GM12878 (cell line): Measurements from ENCODE around the gene CHMP1A. TPM values are rescaled to one million over a fixed set of nuclear protein-coding genes. Genes with fewer than 3 reads are reported as not detected.

ENCODE experiments used
- ATAC-seq: fragments of 200-7000 bp; cut with Tn5 transposase; 3 replicates; pipeline ENCODE4 v1.9.1; 2020; ENCODE audit warnings: mild to moderate bottlenecking, moderate library complexity
- BruUV-seq: library from RNA; stranded (reverse); fragments of 400-500 nt; replicated peaks from 2 replicates; lab custom pipeline; 2021; lab: Mats Ljungman, UMichigan
- CTCF ChIA-PET: fragments of 300-600 bp; sonication (Branson Sonifier 250); formaldehyde crosslinking; extraction: SDS; loops from one replicate; lab custom pipeline; 2021; ENCODE audit warnings: inconsistent platforms; lab: Yijun Ruan, JAX
- POLR2A ChIA-PET: fragments of 350-600 bp; formaldehyde crosslinking; extraction: SDS; loops from one replicate; lab custom pipeline; 2021; ENCODE audit warnings: inconsistent platforms; lab: Charles Lee
- RAD21 ChIA-PET: fragments of 300-600 bp; sonication (Branson Sonifier 250); formaldehyde crosslinking; loops from one replicate; lab custom pipeline; 2023; ENCODE audit warnings: antibody characterized with exemption; ENCODE audit not compliant: unreplicated experiment; lab: Charles Lee
- SMC1A ChIA-PET: fragments of 300-600 bp; sonication (Branson Sonifier 250); formaldehyde crosslinking; loops from one replicate; lab custom pipeline; 2023; ENCODE audit not compliant: unreplicated experiment, uncharacterized antibody; lab: Charles Lee
- DNase-seq: peaks from one replicate; pipeline ENCODE4 v3.0.0-alpha.2; 2011; ENCODE audit warnings: low read depth, low spot score
- FAIRE-seq: peaks from 3 replicates; lab custom pipeline; 2011; peaks lifted over from hg19 to GRCh38; lab: Jason Lieb, UNC
- H2AFZ ChIP-seq: 2 replicates; pipeline ENCODE4 v1.6.0; 2011; ENCODE audit warnings: low read depth, low read length, control low read depth; ENCODE audit not compliant: control insufficient read depth
- H3K27ac ChIP-seq: 2 replicates; pipeline ENCODE4 v1.5.1; 2011; ENCODE audit warnings: control low read depth; ENCODE audit not compliant: control insufficient read depth, insufficient read depth
- H3K27me3 ChIP-seq, 2 experiments: replicated peaks in 1 of 2; 2 replicates each; pipeline versions ENCODE4 v1.6.0 to v1.6.1; 2011; ENCODE audit warnings: low read length in 1 of 2; ENCODE audit not compliant: control insufficient read depth in 2 of 2, insufficient read depth in 2 of 2
- H3K36me3 ChIP-seq, 2 experiments: 2 replicates each; pipeline ENCODE4 v1.5.1; 2011; ENCODE audit warnings: low read length in 1 of 2; ENCODE audit not compliant: control insufficient read depth in 2 of 2, insufficient read depth in 2 of 2
- H3K4me1 ChIP-seq: 2 replicates; pipeline ENCODE4 v1.6.1; 2011; ENCODE audit warnings: mild to moderate bottlenecking, low read length, moderate library complexity, mixed read lengths; ENCODE audit not compliant: control insufficient read depth, insufficient read depth
- H3K4me2 ChIP-seq: 2 replicates; pipeline ENCODE4 v1.6.0; 2011; ENCODE audit warnings: control low read depth; ENCODE audit not compliant: control insufficient read depth, insufficient read depth
- H3K4me3 ChIP-seq: fragments of 200-600 bp; sonication (generic); 2 replicates; pipeline ENCODE4 v1.5.1; 2016
- H3K79me2 ChIP-seq: 2 replicates; pipeline ENCODE4 v1.6.0; 2011; ENCODE audit warnings: low read length; ENCODE audit not compliant: control insufficient read depth, insufficient read depth
- H3K9ac ChIP-seq: 2 replicates; pipeline ENCODE4 v1.8.0; 2011; ENCODE audit warnings: low read length, control low read depth, mixed read lengths; ENCODE audit not compliant: control insufficient read depth, insufficient read depth
- H3K9me3 ChIP-seq: replicated peaks from 3 replicates; pipeline ENCODE4 v1.5.1; 2011; ENCODE audit warnings: mild to moderate bottlenecking, low read length; ENCODE audit not compliant: control insufficient read depth, insufficient read depth
- H4K20me1 ChIP-seq: 2 replicates; pipeline ENCODE4 v1.6.0; 2011; ENCODE audit not compliant: control insufficient read depth, insufficient read depth
- ATF2 ChIP-seq: IDR thresholded peaks from 2 replicates; pipeline ENCODE4 v1.6.1; 2012; ENCODE audit warnings: low read length, inconsistent platforms
- BCL11A ChIP-seq: IDR thresholded peaks from 2 replicates; pipeline ENCODE4 v1.6.1; 2011; ENCODE audit warnings: low read depth, low read length
- BRCA1 ChIP-seq: IDR thresholded peaks from 2 replicates; pipeline ENCODE4 v1.6.1; 2011; ENCODE audit warnings: low read depth, low read length, improper control_type of control experiment
- CBX5 ChIP-seq: sonication (generic); IDR thresholded peaks from 2 replicates; pipeline ENCODE4 v1.6.1; 2016; ENCODE audit warnings: low read depth, moderate library complexity, mild to moderate bottlenecking, inconsistent platforms
- CHD1 ChIP-seq: IDR thresholded peaks from 2 replicates; pipeline ENCODE4 v1.6.1; 2012; ENCODE audit warnings: low read depth, low read length, improper control_type of control experiment
- CREB1 ChIP-seq: IDR thresholded peaks from 2 replicates; pipeline ENCODE4 v1.6.1; 2012; ENCODE audit warnings: low read depth, mild to moderate bottlenecking, inconsistent platforms
- JUND ChIP-seq: IDR thresholded peaks from 2 replicates; pipeline ENCODE4 v1.6.1; 2012; ENCODE audit warnings: low read depth, mild to moderate bottlenecking, low read length, improper control_type of control experiment, moderate library complexity
- KAT2A ChIP-seq: conservative IDR thresholded peaks from 2 replicates; pipeline ENCODE4 v1.6.1; 2011; ENCODE audit warnings: low read depth, low read length; ENCODE audit not compliant: control insufficient read depth
- MXI1 ChIP-seq: fragments of 150-350 bp; IDR thresholded peaks from 2 replicates; pipeline ENCODE4 v1.6.1; 2011; ENCODE audit warnings: low read depth, mild to moderate bottlenecking, inconsistent platforms, low read length, improper control_type of control experiment
- MYC ChIP-seq: IDR thresholded peaks from 2 replicates; pipeline ENCODE4 v1.6.1; 2011; ENCODE audit warnings: mild to moderate bottlenecking, low read length, moderate library complexity, inconsistent platforms; ENCODE audit not compliant: insufficient read depth, insufficient replicate concordance, insufficient read length, severe bottlenecking
- NFIC ChIP-seq: IDR thresholded peaks from 2 replicates; pipeline ENCODE4 v1.6.1; 2012; ENCODE audit warnings: low read depth, mild to moderate bottlenecking, inconsistent platforms, low read length, moderate library complexity
- SKIL ChIP-seq: fragments of 450-650 bp; IDR thresholded peaks from 2 replicates; pipeline ENCODE4 v1.6.1; 2017; ENCODE audit warnings: mild to moderate bottlenecking, low read depth, inconsistent platforms; ENCODE audit not compliant: poor library complexity, severe bottlenecking
- TARDBP ChIP-seq: IDR thresholded peaks from 2 replicates; pipeline ENCODE4 v1.6.1; 2016; ENCODE audit warnings: borderline replicate concordance
- TBL1XR1 ChIP-seq: IDR thresholded peaks from 2 replicates; pipeline ENCODE4 v1.6.1; 2012; ENCODE audit warnings: low read depth, low read length, improper control_type of control experiment
- TCF12 ChIP-seq: IDR thresholded peaks from 2 replicates; pipeline ENCODE4 v1.6.1; 2011; ENCODE audit warnings: low read depth, mild to moderate bottlenecking, low read length
- TCF7 ChIP-seq: IDR thresholded peaks from 2 replicates; pipeline ENCODE4 v1.6.1; 2014; ENCODE audit warnings: antibody characterized with exemption, borderline replicate concordance
- ZNF592 ChIP-seq: fragments of 450-650 bp; IDR thresholded peaks from 2 replicates; pipeline ENCODE4 v1.6.1; 2017; ENCODE audit warnings: mild to moderate bottlenecking, moderate library complexity
- WGBS: methylation state at CpG from one replicate; pipeline ENCODE4 v1.1.6; 2016; ENCODE audit warnings: low lambda C conversion rate; ENCODE audit not compliant: insufficient replicate concordance, insufficient coverage; ENCODE audit errors: missing lambda C conversion rate; 5-methylcytosine and 5-hydroxymethylcytosine counted together
- in situ Hi-C: fragments of 300-500 bp; cut with MboI; formaldehyde crosslinking; loops from 9 replicates; pipeline ENCODE4 v1.14.3; 2018; ENCODE audit warnings: mixed read lengths
- intact Hi-C: fragments of 100-400 bp; cut with micrococcal nuclease; formaldehyde crosslinking; loops from one replicate; pipeline ENCODE4 v1.14.2; 2022; ENCODE audit not compliant: unreplicated experiment
- polyA plus RNA-seq, 11 experiments: library from polyadenylated mRNA; depleted of rRNA in 4 of 11; unstranded in 6 of 11; stranded (reverse) in 5 of 11; fragments of >200 nt; fragmentation: Nextera tagmentation in 4 of 11; fragmentation: Illumina TruSeq in 1 of 11; extraction: Ambion mirVana in 4 of 11; extraction: Trizol in 1 of 11; gene quantifications; 1 replicate in 1 of 11; 2 replicates in 10 of 11; pipeline versions ENCODE4 v1.2.1 to v1.2.3, GENCODE V29; 2011 to 2016; ENCODE audit warnings: inconsistent platforms in 2 of 11, missing spikeins in 2 of 11, low read depth in 1 of 11
- total RNA-seq, 4 experiments: library from RNA; depleted of rRNA in 3 of 4; stranded (reverse); fragments of >200 nt in 3 of 4; fragmentation: Illumina TruSeq in 1 of 4; extraction: Trizol in 1 of 4; gene quantifications; 2 replicates each; pipeline versions ENCODE4 v1.2.1 to v1.2.3, GENCODE V29; 2013 to 2021

Gene CHMP1A
- total and polyA plus RNA-seq, 10 of the 15 experiments (the other 5 are each of a cell fraction or from before 2014, with no cell fraction given): 1.0 to 86.7 (median 54.7) TPM

- TF ChIP-seq ATF2: no peak
- TF ChIP-seq MYC: no peak
- no peak for TF ChIP-seq KAT2A
- TF ChIP-seq CBX5: no peak
- TF ChIP-seq CHD1: no peak
- TF ChIP-seq JUND: no peak
- TF ChIP-seq MXI1: no peak
- no peak for TF ChIP-seq BRCA1
- no peak for TF ChIP-seq NFIC
Observed at GRCh38 chr16:89604764-89605163, 52.7 kb downstream of the CHMP1A start (continued).

- 21% methylated on average over 5 of the region's 5 CpGs for WGBS
- intact Hi-C loops: no loop called here
- DNase-seq (no peak), FAIRE-seq (no peak), ATAC-seq (peak; percentile 10; the same call in 2 of the 3 replicates)
- ChIA-PET RAD21 (interaction anchor here (0.7 to 1.0 kb wide), 2 partner anchors 29 to 258 kb away, joined by 3 to 4 read pairs; no protein-coding TSS in a partner anchor), POLR2A (interaction anchor here (0.5 kb wide), 1 partner anchor 50 kb away, joined by 5 read pairs; no protein-coding TSS in a partner anchor), SMC1A (no interaction called here), CTCF (interaction anchor here (1.1 to 1.3 kb wide), 3 partner anchors 11 to 38 kb away, joined by 3 to 4 read pairs (median 3); no protein-coding TSS in a partner anchor)
- Histone ChIP-seq H3K79me2 (no peaks in the 10 kb centered on the region), H3K4me1 (no peaks in the 10 kb centered on the region), H3K9ac (no peak overlapping the region), H3K4me3 (no peak overlapping the region), H3K9me3 (no peaks in the 10 kb centered on the region), H3K4me2 (no peak overlapping the region), H3K27me3 (no peaks in the 10 kb centered on the region), H2AFZ (no peak overlapping the region), H4K20me1 (no peaks in the 10 kb centered on the region), H3K36me3 (no peaks in the 10 kb centered on the region), H3K27ac (no peak overlapping the region)
- in situ Hi-C loops: no loop called here
- BruUV-seq: no TSS peak
- TF ChIP-seq BCL11A (no peak), SKIL (no peak), ZNF592 (no peak), NFIC (no peak), CREB1 (no peak), TBL1XR1 (no peak), TCF7 (no peak), TARDBP (no peak), TCF12 (no peak)
Observed at GRCh38 chr16:89602952-89603590, 54.4 kb downstream of the CHMP1A start.
